Heart left ventricle (tissue), 16 donors: ENCODE measurements around the gene PCSK6. TPM values are rescaled to one million over a fixed set of nuclear protein-coding genes. Genes with fewer than 3 reads are reported as not detected.

Experiments
- ATAC-seq, 4 donors: fragments of 200-7000 bp; cut with Tn5 transposase; one replicate each; pipeline ENCODE4 v1.9.1; 2020 to 2022; ENCODE audit warnings: moderate library complexity in 4 of 4, mild to moderate bottlenecking in 3 of 4, moderate number of reproducible peaks in 1 of 4
- DNase-seq, 5 donors: peaks; one replicate each; pipeline ENCODE4 v3.0.0-alpha.2; 2020
- H3K27ac ChIP-seq, 12 donors: fragments of 200-600 bp; sonication (generic) in 4 of 12; one replicate each; pipeline versions ENCODE4 v1.5.0 to v1.8.0; 2016 to 2022; ENCODE audit warnings: mild to moderate bottlenecking in 2 of 12
- H3K27me3 ChIP-seq, 9 donors: fragments of 200-600 bp; sonication (generic) in 2 of 9; one replicate each; pipeline versions ENCODE4 v1.5.1 to v1.8.0; 2016 to 2022; ENCODE audit warnings: mild to moderate bottlenecking in 3 of 9
- H3K36me3 ChIP-seq, 9 donors: fragments of 200-600 bp; sonication (generic) in 2 of 9; one replicate each; pipeline versions ENCODE4 v1.5.0 to v1.8.0; 2018 to 2022; ENCODE audit warnings: mild to moderate bottlenecking in 2 of 9
- H3K4me1 ChIP-seq, 12 donors: fragments of 200-600 bp; sonication (generic) in 4 of 12; one replicate each; pipeline versions ENCODE4 v1.5.0 to v1.8.0; 2016 to 2022; ENCODE audit warnings: mild to moderate bottlenecking in 3 of 12
- H3K4me3 ChIP-seq, 12 donors: fragments of 200-600 bp; sonication (generic) in 4 of 12; one replicate each; pipeline versions ENCODE4 v1.5.0 to v1.8.0; 2017 to 2022; ENCODE audit warnings: mild to moderate bottlenecking in 9 of 12, moderate library complexity in 4 of 12
- H3K9me3 ChIP-seq, 12 donors: fragments of 200-600 bp; sonication (generic) in 4 of 12; one replicate each; pipeline versions ENCODE4 v1.5.0 to v1.8.0; 2016 to 2022; ENCODE audit warnings: mild to moderate bottlenecking in 1 of 12
- CTCF ChIP-seq, 12 donors: fragments of 200-600 bp; sonication (generic) in 4 of 12; IDR thresholded peaks; one replicate each; pipeline versions ENCODE4 v1.5.0 to v1.8.0; 2018 to 2022; ENCODE audit warnings: antibody characterized with exemption in 12 of 12, mild to moderate bottlenecking in 5 of 12
- POLR2A ChIP-seq, 2 donors: fragments of 450-650 bp; IDR thresholded peaks; one replicate each; pipeline ENCODE4 v1.6.1; 2017; ENCODE audit warnings: antibody characterized with exemption in 2 of 2, mild to moderate bottlenecking in 2 of 2, moderate library complexity in 2 of 2
- WGBS, 4 donors: extraction: QIAGEN DNeasy Blood & Tissue Kit in 2 of 4; methylation state at CpG; one replicate each; pipeline versions ENCODE4 v1.1.5 to v1.1.7; 2013 to 2018; 5-methylcytosine and 5-hydroxymethylcytosine counted together
- intact Hi-C, 10 donors: fragments of 100-400 bp; cut with DNase I; formaldehyde crosslinking; loops; one replicate each; pipeline versions ENCODE4 v1.11.1 to v1.14.2; 2022
- polyA plus RNA-seq, 2 donors: library from polyadenylated mRNA; stranded (reverse); fragments of 200-250 nt; gene quantifications; one replicate each; pipeline ENCODE4 v1.2.3, GENCODE V29; 2013
- total RNA-seq, 9 donors: library from RNA; depleted of rRNA in 2 of 9; stranded (reverse); fragments of >200 nt in 2 of 9; fragmentation: NEBNext Ultra II Directional in 3 of 9; extraction: Animal tissue kit (Norgen Biotek cat#: 25700) in 3 of 9; gene quantifications; one replicate each; pipeline versions ENCODE4 v1.1.0 to v1.2.4, GENCODE V29; 2016 to 2023
- donor health status: ischemic (EF 13 %, LVEDD 7.1; RV severe dilation, severe dysfunction).
- donor health status: healthy with polysubstance abuse.
- donor health status: DM: no; HTN: yes; CAD: no.
- donor health status: DM: no; HTN: no; CAD: no.
- donor health status: ischemic (EF 25% LVEDD 6.9; RV normal size, moderate dysfunction).
- donor health status: ischemic (EF 25% LVEDD 5.7; RV mildly dilated, moderate dysfunction).
- donor health status: healthy.
- donor health status: DM: yes; HTN: yes; CAD: no.
- donor health status: ischemic (EF 35%, LVEDD 5.7; RV mildly dilated, moderate dysfunction).
- donor health status: nonischemic (EF 11% LVEDD 7.7; RV severe dilation, severe dysfunction).
- donor health status: DM: yes; HTN: yes; CAD: no.
- donor health status: PGD.
- donor health status: ischemic (EF 29% LVEDD 5.4; RV normal size, mild dysfunction).
- donor health status: nonischemic (EF 23%, LVEDD 6.1; RV moderate dilation, normal function).

PCSK6 gene
- total and polyA plus RNA-seq, 11 donors = 7.3 to 41.7 (median 22.3) TPM

GRCh38 chr15:101258238-101259144 lies 231.0 kb downstream of the PCSK6 start:
- 25 to 41% (median 34%) methylated on average over 9 to 11 of the region's 11 CpGs for WGBS, 4 donors
- Histone ChIP-seq H3K4me3 (no peak overlapping the region), H3K27ac (no peak overlapping the region), H3K27me3 (no peaks in the 10 kb centered on the region), H3K4me1 (peaks cover 0 to 23% (median 10%) of the 10 kb centered on the region in 12 donors), H3K36me3 (no peaks in the 10 kb centered on the region), H3K9me3 (no peaks in the 10 kb centered on the region)
- DNase-seq = peak in 3 of 5 donors; percentile 57 to 69 (median 68)
- intact Hi-C loops = loop anchor here (1.0 to 10.0 kb wide), 12 partner anchors 94 to 634 kb away; partner anchors contain the start of gene LRRK1 (in 1 of the 10)
- TF ChIP-seq POLR2A (IDR thresholded peaks at IDR 0.05) (no peak), CTCF (IDR thresholded peaks at IDR 0.05) (peak; percentile 67 to 94 (median 88))
- peak in 3 of 4 donors; percentile 51 to 66 (median 61) for ATAC-seq

GRCh38 chr15:101256757-101257156 lies 232.8 kb downstream of the PCSK6 start:
- 84 to 96% (median 88%) methylated on average over 6 of the region's 6 CpGs for WGBS, 4 donors
- H3K27me3 ChIP-seq = no peaks in the 10 kb centered on the region
- ATAC-seq (no peak), DNase-seq (no peak)
- TF ChIP-seq CTCF (IDR thresholded peaks at IDR 0.05) = peak in 2 of 12 donors; percentile 9 to 13
- no peak for TF ChIP-seq POLR2A (IDR thresholded peaks at IDR 0.05)
- intact Hi-C loops = loop anchor here in 7 of 10 donors (1.0 to 10.0 kb wide), 6 partner anchors 92 to 632 kb away; partner anchors contain the start of gene LRRK1 (in 1 of the 7)
- no peak overlapping the region for H3K4me3 ChIP-seq
- H3K9me3 ChIP-seq = no peaks in the 10 kb centered on the region
- H3K27ac ChIP-seq = no peak overlapping the region
- H3K36me3 ChIP-seq = no peaks in the 10 kb centered on the region
- peaks cover 0 to 28% (median 17%) of the 10 kb centered on the region in 12 donors for H3K4me1 ChIP-seq

- H3K27ac ChIP-seq = peak overlapping the region in 3 of 12 donors; percentile 13 to 57 (median 48)
- no peak overlapping the region for H3K4me3 ChIP-seq
- TF ChIP-seq POLR2A (IDR thresholded peaks at IDR 0.05) = no peak
- TF ChIP-seq CTCF (IDR thresholded peaks at IDR 0.05) = no peak
- peak in 3 of 5 donors; percentile 43 to 63 (median 58) for DNase-seq
- no peaks in the 10 kb centered on the region for H3K36me3 ChIP-seq
- intact Hi-C loops = loop anchor here in 7 of 10 donors (1.0 to 10.0 kb wide), 6 partner anchors 91 to 631 kb away; partner anchors contain the start of gene LRRK1 (in 1 of the 7)
- H3K27me3 ChIP-seq = no peaks in the 10 kb centered on the region
- peak; percentile 57 to 73 (median 64) for ATAC-seq
- WGBS, 4 donors = 35 to 39% (median 36%) methylated on average over 6 to 8 of the region's 8 CpGs
- no peaks in the 10 kb centered on the region for H3K9me3 ChIP-seq
- H3K4me1 ChIP-seq = peaks cover 0 to 30% (median 17%) of the 10 kb centered on the region in 12 donors
Observed at GRCh38 chr15:101255615-101256241, 233.8 kb downstream of the PCSK6 start.

GRCh38 chr15:101255051-101255395 lies 234.5 kb downstream of the PCSK6 start:
- peak overlapping the region in 2 of 12 donors; percentile 48 to 57 for H3K27ac ChIP-seq
- TF ChIP-seq POLR2A (IDR thresholded peaks at IDR 0.05) (no peak), CTCF (IDR thresholded peaks at IDR 0.05) (no peak)
- 68 to 80% (median 74%) methylated on average over 5 of the region's 5 CpGs for WGBS, 4 donors
- intact Hi-C loops = loop anchor here in 7 of 10 donors (5.0 to 10.0 kb wide), 5 partner anchors 90 to 630 kb away; partner anchors contain the start of gene LRRK1 (in 1 of the 7)
- no peak overlapping the region for H3K4me3 ChIP-seq
- H3K27me3 ChIP-seq = no peaks in the 10 kb centered on the region
- peaks cover 0 to 37% (median 23%) of the 10 kb centered on the region in 12 donors for H3K4me1 ChIP-seq
- no peaks in the 10 kb centered on the region for H3K9me3 ChIP-seq
- DNase-seq = no peak
- no peak for ATAC-seq
- H3K36me3 ChIP-seq = no peaks in the 10 kb centered on the region
